PC-9 (cell line): ENCODE results near the gene HLA-DMB.

ENCODE experiments used
- CTCF ChIP-seq: fragments of 200-600 bp; sonication (generic); conservative IDR thresholded peaks from 2 replicates; pipeline ENCODE4 v1.6.1; 2017; ENCODE audit warnings: mixed run types, antibody characterized with exemption, mild to moderate bottlenecking, moderate library complexity
- EZH2 ChIP-seq: fragments of 200-600 bp; sonication (generic); IDR thresholded peaks from 2 replicates; pipeline ENCODE4 v1.8.0; 2017; ENCODE audit warnings: antibody characterized with exemption, low read depth

GRCh38 chr6:32976334-32977069, 35.7 kb upstream of the HLA-DMB start:
- TF ChIP-seq CTCF = no peak
- TF ChIP-seq EZH2 = no peak
